ENCODE results near the gene CRTAC1.

DNA sequence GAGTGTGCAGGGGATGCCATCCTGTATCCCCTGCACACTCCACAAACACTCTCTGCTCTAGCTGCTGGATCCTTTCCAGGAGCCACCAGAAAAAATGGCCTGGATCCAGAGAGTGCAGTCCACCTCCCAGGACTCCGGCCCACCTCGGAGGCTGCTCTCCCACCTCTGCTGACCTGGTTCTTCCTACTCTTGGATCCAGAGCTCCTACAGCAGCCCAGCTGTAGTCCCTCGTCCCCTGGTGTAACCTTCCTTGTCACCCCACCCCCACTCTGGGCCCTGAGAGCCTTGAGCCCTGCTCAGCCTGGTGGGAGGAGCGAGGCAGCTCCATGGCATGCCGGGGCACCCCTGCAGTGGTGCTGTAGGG is 126.4 kb downstream of the CRTAC1 start:
- no peak for TF ChIP-seq LCOR (CRISPR knock-in tag; IDR thresholded peaks at IDR 0.05)
- TF ChIP-seq STAT5B (CRISPR knock-in tag; IDR thresholded peaks at IDR 0.05) = no peak
- TF ChIP-seq SRF (CRISPR knock-in tag; IDR thresholded peaks at IDR 0.05) = no peak
- no peak for TF ChIP-seq KDM4B (IDR thresholded peaks at IDR 0.05; ENCODE audit: borderline replicate concordance in 2 of 2, low read depth in 1 of 2)
- no peak for TF ChIP-seq SMARCA5 (IDR thresholded peaks at IDR 0.05)
- no peak for TF ChIP-seq ZNF175 (CRISPR knock-in tag; IDR thresholded peaks at IDR 0.05; ENCODE audit: low read depth)
- TF ChIP-seq POLR2AphosphoS5 (IDR thresholded peaks at IDR 0.05; ENCODE audit: control insufficient read depth, insufficient read depth, low read depth, low read length) = no peak
- TF ChIP-seq, protein P1, sequence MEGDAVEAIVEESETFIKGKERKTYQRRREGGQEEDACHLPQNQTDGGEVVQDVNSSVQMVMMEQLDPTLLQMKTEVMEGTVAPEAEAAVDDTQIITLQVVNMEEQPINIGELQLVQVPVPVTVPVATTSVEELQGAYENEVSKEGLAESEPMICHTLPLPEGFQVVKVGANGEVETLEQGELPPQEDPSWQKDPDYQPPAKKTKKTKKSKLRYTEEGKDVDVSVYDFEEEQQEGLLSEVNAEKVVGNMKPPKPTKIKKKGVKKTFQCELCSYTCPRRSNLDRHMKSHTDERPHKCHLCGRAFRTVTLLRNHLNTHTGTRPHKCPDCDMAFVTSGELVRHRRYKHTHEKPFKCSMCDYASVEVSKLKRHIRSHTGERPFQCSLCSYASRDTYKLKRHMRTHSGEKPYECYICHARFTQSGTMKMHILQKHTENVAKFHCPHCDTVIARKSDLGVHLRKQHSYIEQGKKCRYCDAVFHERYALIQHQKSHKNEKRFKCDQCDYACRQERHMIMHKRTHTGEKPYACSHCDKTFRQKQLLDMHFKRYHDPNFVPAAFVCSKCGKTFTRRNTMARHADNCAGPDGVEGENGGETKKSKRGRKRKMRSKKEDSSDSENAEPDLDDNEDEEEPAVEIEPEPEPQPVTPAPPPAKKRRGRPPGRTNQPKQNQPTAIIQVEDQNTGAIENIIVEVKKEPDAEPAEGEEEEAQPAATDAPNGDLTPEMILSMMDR (IDR thresholded peaks at IDR 0.05 in 2 of 3, conservative IDR thresholded peaks at IDR 0.05 in 1 of 3; ENCODE audit: insufficient read depth in 2 of 3, low read depth in 1 of 3, low read length in 3 of 3) = no peak
- TF ChIP-seq TBL1XR1 (IDR thresholded peaks at IDR 0.05; ENCODE audit: low read length in 2 of 2) = no peak
- no peak for TF ChIP-seq SIN3A (IDR thresholded peaks at IDR 0.05; ENCODE audit: borderline replicate concordance in 2 of 2, control insufficient read depth in 1 of 2, low read depth in 2 of 2, low read length in 2 of 2)
- TF ChIP-seq KAT7 (CRISPR knock-in tag; IDR thresholded peaks at IDR 0.05; ENCODE audit: borderline replicate concordance) = no peak
